Activated CD8-positive, alpha-beta memory T cell treated with anti-CD3 and anti-CD28 coated beads, Interleukin-2, amount 50 U/mL, for 48 hours (primary cell): ENCODE results near the gene PRKCG.
"Not testable (repeated sequence)": the region's sequence is repeated elsewhere in the genome, so short reads cannot be mapped to it uniquely, and the experiment has no call there.

Experiments
- DNase-seq: peaks from one replicate; pipeline ENCODE4 v3.0.0-alpha.2; 2020

PRKCG gene

GRCh38 chr19:53881482-53882390 lies at the start of gene PRKCG:
Gene PRKCG (plus strand): TSS chr19:53882197. CDS start chr19:53882495, 298 bp downstream.
- DNase-seq: peak; percentile 74

GRCh38 chr19:53832861-53833260 lies 49.1 kb upstream of the PRKCG start:
- DNase-seq: not testable (repeated sequence)

- not testable (repeated sequence) for DNase-seq
Measured at GRCh38 chr19:53838446-53838845, 43.6 kb upstream of the PRKCG start.

- DNase-seq: not testable (repeated sequence)
Measured at GRCh38 chr19:53840241-53840640, 41.8 kb upstream of the PRKCG start.

- not testable (repeated sequence) for DNase-seq
Measured at GRCh38 chr19:53840914-53841313, 41.1 kb upstream of the PRKCG start.

- DNase-seq: no peak
Measured at GRCh38 chr19:53844849-53845246, 37.1 kb upstream of the PRKCG start.

- DNase-seq: no peak
Measured at GRCh38 chr19:53847555-53847954, 34.4 kb upstream of the PRKCG start.

- DNase-seq: no peak
Measured at GRCh38 chr19:53849237-53849676, 32.7 kb upstream of the PRKCG start.

- DNase-seq: no peak
Measured at GRCh38 chr19:53853707-53854106, 28.3 kb upstream of the PRKCG start.

GRCh38 chr19:53864308-53864836 lies 17.6 kb upstream of the PRKCG start:
- DNase-seq: no peak

- no peak for DNase-seq
Measured at GRCh38 chr19:53865523-53865917, 16.5 kb upstream of the PRKCG start.

GRCh38 chr19:53865918-53866864 lies 15.8 kb upstream of the PRKCG start:
- DNase-seq: peak; percentile 81

GRCh38 chr19:53866865-53867224 lies 15.2 kb upstream of the PRKCG start:
- peak; percentile 63 for DNase-seq

GRCh38 chr19:53867225-53868090 lies 14.5 kb upstream of the PRKCG start, which contains the start of gene MYADM:
Gene MYADM (plus strand): TSS chr19:53867883. CDS start chr19:53873530, 5,647 bp downstream.
- DNase-seq: peak; percentile 99

- peak; percentile 73 for DNase-seq
Measured at GRCh38 chr19:53868091-53868891, 13.7 kb upstream of the PRKCG start.

GRCh38 chr19:53868892-53869804 lies 12.8 kb upstream of the PRKCG start:
- DNase-seq: peak; percentile 91

- not testable (repeated sequence) for DNase-seq
Measured at GRCh38 chr19:53869805-53870484, 12.1 kb upstream of the PRKCG start.

GRCh38 chr19:53870485-53870844 lies 11.5 kb upstream of the PRKCG start:
- DNase-seq: no peak

GRCh38 chr19:53871454-53871853 lies 10.5 kb upstream of the PRKCG start:
- DNase-seq: no peak
